HEK293 (cell line): ENCODE data around the gene TMEM88.

Source experiments
- CTCF ChIA-PET: fragments of 350-600 bp; formaldehyde crosslinking; extraction: SDS; loops from one replicate; lab custom pipeline; 2021; ENCODE audit warnings: antibody characterized with exemption; lab: Yijun Ruan, JAX
- POLR2A ChIA-PET: fragments of 300-600 bp; formaldehyde crosslinking; extraction: SDS; loops from one replicate; lab custom pipeline; 2020; ENCODE audit warnings: antibody characterized with exemption, inconsistent platforms; lab: Yijun Ruan, JAX
- H3K27ac ChIP-seq: fragments of 200-500 bp; sonication (Bioruptor generic); 2 replicates; pipeline ENCODE4 v1.5.1; 2014; ENCODE audit warnings: low read depth, low read length, control low read depth, inconsistent platforms; ENCODE audit errors: extremely low read depth
- H3K36me3 ChIP-seq, 2 experiments: fragments of 200-500 bp in 1 of 2; sonication (Bioruptor generic) in 1 of 2; 1 replicate in 1 of 2; 2 replicates in 1 of 2; pipeline ENCODE4 v1.5.1; 2014 to 2017; ENCODE audit warnings: inconsistent platforms in 2 of 2, low read length in 2 of 2; ENCODE audit not compliant: control insufficient read depth in 2 of 2, insufficient read depth in 1 of 2
- H3K4me1 ChIP-seq: fragments of 200-500 bp; sonication (Bioruptor generic); 2 replicates; pipeline ENCODE4 v1.5.1; 2014; ENCODE audit warnings: mild to moderate bottlenecking, low read length, inconsistent platforms; ENCODE audit not compliant: control insufficient read depth, insufficient read depth
- H3K4me3 ChIP-seq: 2 replicates; pipeline ENCODE4 v1.5.1; 2011; ENCODE audit warnings: low read depth, mild to moderate bottlenecking, control low read depth, low read length, moderate library complexity
- H3K9me3 ChIP-seq: fragments of 200-500 bp; sonication (Bioruptor generic); 2 replicates; pipeline ENCODE4 v1.5.1; 2014; ENCODE audit warnings: low read depth, low read length, inconsistent platforms; ENCODE audit not compliant: control insufficient read depth, insufficient read depth
- BCL11A ChIP-seq: fragments of 450-650 bp; formaldehyde crosslinking; IDR thresholded peaks from 2 replicates; pipeline ENCODE4 v1.5.1; 2016; ENCODE audit warnings: low read depth, missing biosample characterization, missing genetic modification characterization
- HIC1 ChIP-seq: fragments of 450-650 bp; formaldehyde crosslinking; IDR thresholded peaks from 2 replicates; pipeline ENCODE4 v1.5.1; 2016; ENCODE audit warnings: missing biosample characterization, missing genetic modification characterization
- HOXA7 ChIP-seq: sonication (generic); formaldehyde crosslinking; IDR thresholded peaks from 2 replicates; pipeline ENCODE4 v1.8.1; 2022; ENCODE audit warnings: missing genetic modification reagents, borderline replicate concordance
- KLF10 ChIP-seq: fragments of 450-650 bp; IDR thresholded peaks from 2 replicates; pipeline ENCODE4 v1.5.1; 2018; ENCODE audit warnings: missing biosample characterization, mild to moderate bottlenecking, missing genetic modification characterization
- SETDB1 ChIP-seq: IDR thresholded peaks from one replicate; pipeline ENCODE4 v1.6.1; 2017; ENCODE audit warnings: mild to moderate bottlenecking, low read length, moderate library complexity, mixed read lengths; ENCODE audit not compliant: insufficient read length
- SP7 ChIP-seq: fragments of 450-650 bp; formaldehyde crosslinking; IDR thresholded peaks from 2 replicates; pipeline ENCODE4 v1.5.1; 2016; ENCODE audit warnings: missing biosample characterization, missing genetic modification characterization
- TRIM28 ChIP-seq: IDR thresholded peaks from 2 replicates; pipeline ENCODE4 v1.6.1; 2011; ENCODE audit warnings: low read length, control low read depth, borderline replicate concordance
- ZBTB10 ChIP-seq: fragments of 450-650 bp; formaldehyde crosslinking; IDR thresholded peaks from 2 replicates; pipeline ENCODE4 v1.5.1; 2016; ENCODE audit warnings: missing biosample characterization, missing genetic modification characterization
- ZBTB17 ChIP-seq: fragments of 450-650 bp; formaldehyde crosslinking; IDR thresholded peaks from 2 replicates; pipeline ENCODE4 v1.5.1; 2016; ENCODE audit warnings: missing biosample characterization, missing genetic modification characterization
- ZBTB20 ChIP-seq: fragments of 450-650 bp; formaldehyde crosslinking; IDR thresholded peaks from 2 replicates; pipeline ENCODE4 v1.5.1; 2016; ENCODE audit warnings: missing biosample characterization, missing genetic modification characterization
- ZFP3 ChIP-seq: fragments of 450-650 bp; formaldehyde crosslinking; IDR thresholded peaks from 2 replicates; pipeline ENCODE4 v1.5.1; 2016; ENCODE audit warnings: low read depth, missing biosample characterization, missing genetic modification characterization
- ZNF19 ChIP-seq: fragments of 450-650 bp; formaldehyde crosslinking; IDR thresholded peaks from 2 replicates; pipeline ENCODE4; 2016; ENCODE audit warnings: missing biosample characterization, missing genetic modification characterization, low read depth
- ZNF2 ChIP-seq: fragments of 450-650 bp; formaldehyde crosslinking; IDR thresholded peaks from 2 replicates; pipeline ENCODE4 v1.5.1; 2016; ENCODE audit warnings: missing biosample characterization, missing genetic modification characterization
- ZNF335 ChIP-seq: fragments of 450-650 bp; formaldehyde crosslinking; conservative IDR thresholded peaks from 2 replicates; pipeline ENCODE4 v1.5.1; 2016; ENCODE audit warnings: missing biosample characterization, missing genetic modification characterization
- ZNF341 ChIP-seq: fragments of 450-650 bp; formaldehyde crosslinking; IDR thresholded peaks from 2 replicates; pipeline ENCODE4; 2016; ENCODE audit warnings: low read depth, missing biosample characterization, missing genetic modification characterization
- ZNF366 ChIP-seq: fragments of 450-650 bp; formaldehyde crosslinking; conservative IDR thresholded peaks from 2 replicates; pipeline ENCODE4 v1.5.1; 2016; ENCODE audit warnings: missing biosample characterization, missing genetic modification characterization
- ZNF398 ChIP-seq: fragments of 450-650 bp; formaldehyde crosslinking; IDR thresholded peaks from 2 replicates; pipeline ENCODE4 v1.5.1; 2017; ENCODE audit warnings: missing biosample characterization, missing genetic modification characterization
- ZSCAN30 ChIP-seq: fragments of 450-650 bp; IDR thresholded peaks from 2 replicates; pipeline ENCODE4 v1.5.1; 2018; ENCODE audit warnings: missing biosample characterization, mild to moderate bottlenecking, missing genetic modification characterization, moderate library complexity
- ZSCAN4 ChIP-seq: fragments of 450-650 bp; formaldehyde crosslinking; IDR thresholded peaks from 2 replicates; pipeline ENCODE4 v1.5.1; 2017; ENCODE audit warnings: missing biosample characterization, missing genetic modification characterization
- ZSCAN5A ChIP-seq: fragments of 450-650 bp; formaldehyde crosslinking; IDR thresholded peaks from 2 replicates; pipeline ENCODE4 v1.5.1; 2016; ENCODE audit warnings: missing biosample characterization, missing genetic modification characterization

Gene TMEM88

GRCh38 chr17:7882068-7882467, 27.2 kb downstream of the TMEM88 start (continued):
- no peak for TF ChIP-seq ZBTB10 (tag by site-specific recombination)
- TF ChIP-seq ZNF341 (tag by site-specific recombination) = peak; percentile 57; the same call in 1 of the 2 replicates
- TF ChIP-seq HIC1 = no peak
- TF ChIP-seq SETDB1 = no peak
- TF ChIP-seq ZBTB20 (tag by site-specific recombination) = no peak
- TF ChIP-seq ZNF398 (tag by site-specific recombination) = no peak
- no peak for TF ChIP-seq HOXA7 (CRISPR knock-in tag)
- TF ChIP-seq ZSCAN30 (tag by site-specific recombination) = no peak
- TF ChIP-seq ZNF335 = 0 out of 2 replicates have a peak, but pooled peaks have one; percentile 16
- TF ChIP-seq ZBTB17 (tag by site-specific recombination) = 0 out of 2 replicates have a peak, but pooled peaks have one; percentile 17
- no peak for TF ChIP-seq ZNF19 (tag by site-specific recombination)
- TF ChIP-seq, all 188 proteins: peak for 3

GRCh38 chr17:7882629-7883028, 27.8 kb downstream of the TMEM88 start:
- ChIA-PET CTCF (interaction anchor here (0.7 to 2.1 kb wide), 6 partner anchors 15 to 268 kb away, joined by 3 to 23 read pairs (median 4); partner anchors contain the start of gene FXR2), POLR2A (interaction anchor here (0.5 kb wide), 1 partner anchor 272 kb away, joined by 4 read pairs; no protein-coding TSS in a partner anchor)
- H3K36me3 ChIP-seq = peaks cover 29 to 46% of the 10 kb centered on the region in 2 experiments
- H3K4me3 ChIP-seq = no peak overlapping the region
- H3K27ac ChIP-seq = no peak overlapping the region
- H3K4me1 ChIP-seq = peaks cover 11% of the 10 kb centered on the region
- H3K9me3 ChIP-seq = no peaks in the 10 kb centered on the region
- TF ChIP-seq ZFP3 (tag by site-specific recombination) = no peak
- TF ChIP-seq ZNF366 = 0 out of 2 replicates have a peak, but pooled peaks have one; percentile 22

- peaks cover 22% of the 10 kb centered on the region for H3K4me1 ChIP-seq
- H3K27ac ChIP-seq = peak overlapping the region; percentile 35; the same call in 1 of the 2 replicates
- peak overlapping the region; percentile 55 for H3K4me3 ChIP-seq
- H3K9me3 ChIP-seq = no peaks in the 10 kb centered on the region
- ChIA-PET CTCF (interaction anchor here (0.6 to 2.1 kb wide), 6 partner anchors 14 to 175 kb away, joined by 3 to 23 read pairs (median 4); no protein-coding TSS in a partner anchor), POLR2A (interaction anchor here (0.6 to 1.0 kb wide), 2 partner anchors 16 to 68 kb away, joined by 3 read pairs; no protein-coding TSS in a partner anchor)
- peaks cover 17 to 41% of the 10 kb centered on the region in 2 experiments for H3K36me3 ChIP-seq
- TF ChIP-seq ZNF2 (tag by site-specific recombination) = no peak
- 0 out of 2 replicates have a peak, but pooled peaks have one; percentile 16 for TF ChIP-seq KLF10 (tag by site-specific recombination)
- no peak for TF ChIP-seq ZSCAN30 (tag by site-specific recombination)
- TF ChIP-seq ZSCAN5A (tag by site-specific recombination) = no peak
- TF ChIP-seq SP7 = 0 out of 2 replicates have a peak, but pooled peaks have one; percentile 30
- peak; percentile 83 for TF ChIP-seq ZNF398 (tag by site-specific recombination)
- peak; percentile 85 for TF ChIP-seq ZSCAN4
- TF ChIP-seq TRIM28 = no peak
- peak; percentile 39; the same call in 1 of the 2 replicates for TF ChIP-seq ZNF341 (tag by site-specific recombination)
- no peak for TF ChIP-seq BCL11A (tag by site-specific recombination)
Measured at GRCh38 chr17:7883781-7884386, 29.0 kb downstream of the TMEM88 start.
